Measurements from ENCODE around the gene RREB1. TPM values are rescaled to one million over a fixed set of nuclear protein-coding genes. Genes with fewer than 3 reads are reported as not detected.

RREB1 gene
- polyA plus RNA-seq, 1 donor (not counting 4 experiments of a cell fraction or from before 2014, with no cell fraction given) = 6.1 TPM

DNA sequence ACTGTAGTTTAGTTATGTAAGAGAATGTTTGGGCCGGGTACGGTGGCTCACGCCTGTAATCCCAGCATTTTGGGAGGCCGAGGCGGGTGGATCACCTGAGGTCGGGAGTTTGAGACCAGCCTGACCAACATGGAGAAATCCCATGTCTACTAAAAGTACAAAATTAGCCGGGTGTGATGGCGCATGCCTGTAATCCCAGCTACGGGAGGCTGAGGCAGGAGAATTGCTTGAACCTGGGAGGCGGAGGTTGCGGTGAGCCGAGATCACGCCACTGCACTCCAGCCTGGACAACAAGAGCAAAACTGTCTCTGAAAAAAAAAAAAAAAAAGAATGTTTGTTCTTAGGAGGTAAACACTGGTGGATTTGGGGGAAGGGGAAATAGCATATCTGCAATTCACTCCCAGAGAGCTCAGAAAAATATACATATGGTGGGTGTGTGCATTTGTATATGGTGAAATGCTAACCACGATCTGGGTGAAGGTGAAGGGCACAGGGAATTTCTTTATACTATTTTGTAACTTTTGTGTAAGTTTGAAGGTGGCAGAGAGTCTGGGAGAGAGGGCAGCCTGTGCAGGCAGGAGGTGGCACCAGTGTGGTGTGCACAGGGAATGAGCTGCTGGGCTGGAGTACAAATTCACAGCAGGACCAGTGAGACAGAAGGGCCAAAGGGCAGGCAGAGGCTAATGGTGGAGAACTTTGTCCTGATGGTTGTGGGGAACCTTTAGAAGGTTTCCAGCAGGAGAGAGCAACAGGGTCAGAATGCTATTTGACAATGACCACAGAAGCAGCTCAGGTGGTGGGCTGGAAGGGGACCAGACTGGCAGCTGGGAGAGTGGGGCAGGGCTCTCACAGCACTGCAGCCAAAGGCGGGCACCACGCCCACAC, 162.8 kb downstream of the RREB1 start:
- Histone ChIP-seq H3K36me3 (ENCODE audit: control insufficient read depth in 2 of 2, extremely low read depth in 1 of 2, insufficient read depth in 2 of 2, low read length in 2 of 2) (no peaks in the 10 kb centered on the region), H3K79me2 (ENCODE audit: control insufficient read depth, insufficient read depth, low read length) (no peaks in the 10 kb centered on the region), H3K9ac (ENCODE audit: control insufficient read depth, extremely low read depth, insufficient read depth, low read length) (no peak overlapping the region), H3K27me3 (ENCODE audit: control insufficient read depth, extremely low read depth, insufficient read depth, low read length) (no peaks in the 10 kb centered on the region), H3K9me1 (ENCODE audit: control insufficient read depth, extremely low read depth, insufficient read depth, low read length) (no peaks in the 10 kb centered on the region), H2AFZ (ENCODE audit: control insufficient read depth, low read length) (no peak overlapping the region), H3K4me2 (ENCODE audit: control insufficient read depth, extremely low read depth, insufficient read depth, low read depth, low read length) (no peak overlapping the region), H3K4me1 (ENCODE audit: control insufficient read depth, extremely low read depth, insufficient read depth, low read length) (peaks cover 24% of the 10 kb centered on the region), H3K4me3 (ENCODE audit: control insufficient read depth in 2 of 3, extremely low read depth in 1 of 3, insufficient read depth in 2 of 3, low read depth in 1 of 3, low read length in 3 of 3) (no peak overlapping the region), H3K27ac (ENCODE audit: control insufficient read depth, insufficient read depth, low read length) (no peak overlapping the region), H4K20me1 (ENCODE audit: control insufficient read depth, extremely low read depth, insufficient read depth, low read length) (no peaks in the 10 kb centered on the region), H3K9me3 (ENCODE audit: control insufficient read depth, low read depth, low read length) (peaks cover 2% of the 10 kb centered on the region)
- no peak for TF ChIP-seq EZH2 (IDR thresholded peaks at IDR 0.05; ENCODE audit: low read length)
- no peak for TF ChIP-seq CTCF (optimal IDR thresholded peaks at IDR 0.05 in 1 of 3, IDR thresholded peaks at IDR 0.05 in 1 of 3, conservative IDR thresholded peaks at IDR 0.05 in 1 of 3; ENCODE audit: extremely low read depth in 1 of 3, insufficient read depth in 2 of 3, low read length in 3 of 3)
- dilution Hi-C loops (cut with MboI; ENCODE audit: extremely low pct_ligation_motif_present, low sequenced_read_pairs) = no loop called here
- DNase-seq (ENCODE audit: low read depth, low spot score) (no peak), FAIRE-seq (no peak)

DNA sequence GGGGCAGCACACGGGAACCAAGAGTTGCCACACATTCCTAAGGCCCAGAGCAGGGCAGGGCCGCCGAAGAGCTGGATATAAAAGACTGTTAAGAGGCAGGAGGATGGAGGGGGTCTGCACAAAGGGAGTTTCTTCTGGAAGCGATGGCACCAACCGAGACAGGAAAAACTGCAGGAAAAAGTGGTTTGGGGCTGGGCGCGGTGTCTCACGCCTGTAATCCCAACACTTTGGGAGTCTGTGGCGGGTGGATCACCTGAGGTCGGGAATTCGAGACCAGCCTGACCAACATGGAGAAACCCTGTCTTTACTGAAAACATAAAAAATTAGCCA, 163.4 kb downstream of the RREB1 start:
- Histone ChIP-seq H3K9ac (ENCODE audit: control insufficient read depth, extremely low read depth, insufficient read depth, low read length) (no peak overlapping the region), H3K27ac (ENCODE audit: control insufficient read depth, insufficient read depth, low read length) (no peak overlapping the region), H3K4me3 (ENCODE audit: control insufficient read depth in 2 of 3, extremely low read depth in 1 of 3, insufficient read depth in 2 of 3, low read depth in 1 of 3, low read length in 3 of 3) (no peak overlapping the region), H3K79me2 (ENCODE audit: control insufficient read depth, insufficient read depth, low read length) (no peaks in the 10 kb centered on the region), H3K4me1 (ENCODE audit: control insufficient read depth, extremely low read depth, insufficient read depth, low read length) (peaks cover 28% of the 10 kb centered on the region), H3K9me1 (ENCODE audit: control insufficient read depth, extremely low read depth, insufficient read depth, low read length) (no peaks in the 10 kb centered on the region), H3K9me3 (ENCODE audit: control insufficient read depth, low read depth, low read length) (no peaks in the 10 kb centered on the region), H4K20me1 (ENCODE audit: control insufficient read depth, extremely low read depth, insufficient read depth, low read length) (no peaks in the 10 kb centered on the region), H2AFZ (ENCODE audit: control insufficient read depth, low read length) (no peak overlapping the region), H3K4me2 (ENCODE audit: control insufficient read depth, extremely low read depth, insufficient read depth, low read depth, low read length) (no peak overlapping the region), H3K36me3 (ENCODE audit: control insufficient read depth in 2 of 2, extremely low read depth in 1 of 2, insufficient read depth in 2 of 2, low read length in 2 of 2) (no peaks in the 10 kb centered on the region), H3K27me3 (ENCODE audit: control insufficient read depth, extremely low read depth, insufficient read depth, low read length) (no peaks in the 10 kb centered on the region)
- no peak for FAIRE-seq
- dilution Hi-C loops (cut with MboI; ENCODE audit: extremely low pct_ligation_motif_present, low sequenced_read_pairs) = no loop called here
- TF ChIP-seq CTCF (optimal IDR thresholded peaks at IDR 0.05 in 1 of 3, IDR thresholded peaks at IDR 0.05 in 1 of 3, conservative IDR thresholded peaks at IDR 0.05 in 1 of 3; ENCODE audit: extremely low read depth in 1 of 3, insufficient read depth in 2 of 3, low read length in 3 of 3) (no peak), EZH2 (IDR thresholded peaks at IDR 0.05; ENCODE audit: low read length) (no peak)
- DNase-seq (ENCODE audit: low read depth, low spot score) = no peak

Data from keratinocyte (primary cell).